GM12872 (cell line): Measurements from ENCODE around the gene BBS12.

ENCODE experiments used
- TF ChIP-seq, protein P1 (sequence below): IDR thresholded peaks from 3 replicates; pipeline ENCODE4 v1.5.1; 2011; ENCODE audit warnings: low read depth, mild to moderate bottlenecking, low read length, moderate library complexity; ENCODE audit not compliant: insufficient read depth

Gene BBS12

DNA sequence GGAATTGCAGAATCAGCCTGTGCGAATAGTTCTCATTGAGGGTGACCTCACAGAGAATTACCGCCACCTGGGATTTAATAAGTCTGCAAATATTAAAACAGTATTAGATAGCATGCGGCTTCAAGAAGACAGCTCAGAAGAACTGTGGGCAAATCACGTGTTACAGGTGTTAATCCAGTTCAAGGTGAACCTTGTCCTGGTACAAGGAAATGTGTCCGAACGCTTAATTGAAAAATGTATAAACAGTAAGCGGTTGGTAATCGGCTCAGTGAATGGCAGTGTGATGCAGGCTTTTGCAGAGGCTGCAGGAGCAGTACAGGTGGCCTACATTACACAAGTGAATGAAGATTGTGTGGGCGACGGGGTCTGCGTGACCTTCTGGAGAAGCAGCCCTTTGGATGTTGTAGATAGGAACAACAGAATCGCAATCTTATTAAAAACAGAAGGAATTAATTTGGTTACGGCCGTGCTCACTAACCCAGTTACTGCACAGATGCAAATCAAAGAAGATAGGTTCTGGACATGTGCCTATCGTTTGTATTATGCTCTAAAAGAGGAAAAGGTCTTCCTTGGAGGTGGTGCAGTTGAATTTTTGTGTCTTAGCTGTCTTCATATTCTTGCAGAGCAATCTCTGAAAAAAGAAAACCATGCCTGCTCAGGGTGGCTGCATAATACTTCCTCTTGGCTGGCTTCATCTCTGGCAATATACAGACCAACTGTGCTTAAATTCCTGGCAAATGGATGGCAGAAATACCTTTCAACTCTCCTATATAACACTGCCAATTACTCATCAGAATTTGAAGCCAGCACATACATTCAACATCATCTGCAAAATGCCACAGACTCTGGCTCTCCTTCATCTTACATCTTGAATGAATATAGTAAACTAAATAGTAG lies 10.7 kb downstream of the BBS12 start:
- TF ChIP-seq, protein P1, sequence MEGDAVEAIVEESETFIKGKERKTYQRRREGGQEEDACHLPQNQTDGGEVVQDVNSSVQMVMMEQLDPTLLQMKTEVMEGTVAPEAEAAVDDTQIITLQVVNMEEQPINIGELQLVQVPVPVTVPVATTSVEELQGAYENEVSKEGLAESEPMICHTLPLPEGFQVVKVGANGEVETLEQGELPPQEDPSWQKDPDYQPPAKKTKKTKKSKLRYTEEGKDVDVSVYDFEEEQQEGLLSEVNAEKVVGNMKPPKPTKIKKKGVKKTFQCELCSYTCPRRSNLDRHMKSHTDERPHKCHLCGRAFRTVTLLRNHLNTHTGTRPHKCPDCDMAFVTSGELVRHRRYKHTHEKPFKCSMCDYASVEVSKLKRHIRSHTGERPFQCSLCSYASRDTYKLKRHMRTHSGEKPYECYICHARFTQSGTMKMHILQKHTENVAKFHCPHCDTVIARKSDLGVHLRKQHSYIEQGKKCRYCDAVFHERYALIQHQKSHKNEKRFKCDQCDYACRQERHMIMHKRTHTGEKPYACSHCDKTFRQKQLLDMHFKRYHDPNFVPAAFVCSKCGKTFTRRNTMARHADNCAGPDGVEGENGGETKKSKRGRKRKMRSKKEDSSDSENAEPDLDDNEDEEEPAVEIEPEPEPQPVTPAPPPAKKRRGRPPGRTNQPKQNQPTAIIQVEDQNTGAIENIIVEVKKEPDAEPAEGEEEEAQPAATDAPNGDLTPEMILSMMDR = no peak

- TF ChIP-seq, protein P1 = no peak
Measured at GRCh38 chr4:122744229-122744628, 11.7 kb downstream of the BBS12 start.

DNA sequence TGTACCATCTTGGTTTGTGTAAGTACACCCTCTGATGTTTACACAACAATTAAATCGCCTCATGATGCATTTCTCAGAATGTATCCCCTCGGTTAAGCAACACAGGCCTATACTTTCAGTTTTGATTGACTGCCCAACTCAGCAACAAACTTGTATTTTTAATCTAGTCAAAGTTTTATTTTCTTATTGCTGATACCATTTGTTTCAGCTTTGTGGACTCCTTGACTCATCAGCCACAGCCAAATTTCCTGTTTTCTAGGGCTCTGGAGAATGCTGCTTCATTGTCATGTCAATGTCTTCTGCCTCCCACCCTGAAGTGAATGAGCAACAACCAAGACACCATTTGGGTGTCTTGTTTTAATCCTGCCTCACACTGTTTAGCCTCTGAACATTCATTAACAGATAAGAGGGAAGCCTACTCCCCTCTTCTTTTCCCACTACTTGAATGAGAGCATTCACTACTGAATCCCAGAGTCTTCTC lies 14.0 kb downstream of the BBS12 start:
- TF ChIP-seq, protein P1 = no peak

DNA sequence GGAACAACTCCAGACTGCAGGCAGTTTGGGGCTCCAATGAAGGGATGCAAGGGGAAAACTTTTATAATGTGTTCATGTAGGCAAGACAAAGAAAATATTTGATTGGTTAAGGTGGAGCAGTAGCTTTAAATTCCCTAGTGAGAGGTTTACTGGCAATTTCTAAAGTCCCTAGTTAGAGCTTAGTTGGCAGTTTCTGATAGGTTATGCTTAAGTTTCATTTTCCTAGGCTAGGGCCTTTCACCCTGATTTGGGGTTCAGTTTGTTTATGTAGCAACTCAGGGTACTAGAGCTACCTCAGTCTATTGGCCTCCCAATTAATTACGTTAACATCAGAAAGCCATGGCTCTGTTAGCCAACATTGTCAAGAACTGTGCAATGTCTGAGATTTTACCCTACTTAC lies 14.6 kb downstream of the BBS12 start:
- TF ChIP-seq, protein P1 = no peak

- TF ChIP-seq, protein P1 = no peak
Measured at GRCh38 chr4:122747883-122748282, 15.4 kb downstream of the BBS12 start.

- TF ChIP-seq, protein P1 = no peak
Measured at GRCh38 chr4:122749704-122750454, 17.4 kb downstream of the BBS12 start.

DNA sequence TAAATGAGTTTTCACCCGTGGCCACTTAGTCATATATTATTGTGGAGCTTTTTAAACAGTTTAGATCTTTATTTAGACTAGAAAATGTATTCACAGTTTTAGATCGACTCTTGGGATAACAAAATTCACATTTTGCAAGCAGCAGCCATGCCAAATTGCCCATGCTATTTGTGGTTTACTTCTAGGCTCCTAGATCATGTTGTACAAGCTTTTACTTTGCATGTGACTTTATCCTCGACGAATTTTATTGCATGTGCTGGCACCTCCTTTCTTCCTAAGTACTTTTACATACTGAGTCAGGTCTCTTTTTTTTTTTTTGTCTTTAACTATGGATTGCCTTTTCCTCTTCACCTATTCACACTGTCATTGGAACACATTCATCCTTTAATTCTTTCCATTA lies 23.2 kb downstream of the BBS12 start:
- TF ChIP-seq, protein P1 = no peak
